Transverse colon (tissue), 4 donors: ENCODE measurements around the gene DIP2B.

Experiments used
- CTCF ChIP-seq, 5 experiments: fragments of 200-600 bp in 3 of 5; fragments of 450-650 bp in 2 of 5; sonication (generic) in 3 of 5; IDR thresholded peaks; 1 replicate in 2 of 5; 2 replicates in 3 of 5; pipeline ENCODE4 v1.5.1; 2016 to 2017; ENCODE audit warnings: antibody characterized with exemption in 5 of 5, inconsistent platforms in 3 of 5, mild to moderate bottlenecking in 2 of 5, moderate library complexity in 1 of 5
- POLR2A ChIP-seq: fragments of 450-650 bp; IDR thresholded peaks from one replicate; pipeline ENCODE4 v1.6.1; 2016; ENCODE audit warnings: antibody characterized with exemption, mild to moderate bottlenecking, moderate library complexity
- POLR2AphosphoS5 ChIP-seq, 3 donors: sonication (generic); formaldehyde crosslinking; IDR thresholded peaks; one replicate each; pipeline ENCODE4 v1.6.1; 2016; ENCODE audit warnings: antibody characterized with exemption in 3 of 3

- TF ChIP-seq POLR2A (no peak), CTCF (IDR thresholded peaks at IDR 0.05) (no peak), POLR2AphosphoS5 (IDR thresholded peaks at IDR 0.05) (no peak)
These were observed 109.5 kb downstream of the DIP2B start for GRCh38 chr12:50614167-50614759.
